Measurements from ENCODE around the gene OR5M8.

Gene OR5M8

DNA sequence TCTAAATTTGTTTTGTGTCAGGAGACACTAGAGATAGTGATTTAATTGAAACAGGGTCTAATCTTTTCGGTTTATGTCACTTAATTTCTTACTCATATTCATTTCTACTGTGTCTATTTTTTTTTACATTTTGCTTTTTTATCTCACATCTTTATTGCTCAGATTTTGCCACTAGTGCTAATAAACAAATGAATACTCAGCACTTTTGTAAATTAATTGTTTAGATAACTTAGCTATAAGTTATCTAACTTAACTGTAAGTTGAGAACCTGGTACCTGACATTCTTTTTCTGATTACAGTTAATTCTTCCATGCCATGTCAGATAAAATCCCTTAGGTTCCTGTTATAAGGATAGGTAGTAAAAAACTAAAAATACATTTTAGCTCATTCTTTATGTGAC is 22.1 kb upstream of the OR5M8 start:
- no peak overlapping the region for H2BK5ac ChIP-seq (ENCODE audit: low read depth, low read length, poor library complexity)
- no peaks in the 10 kb centered on the region for H3K9me3 ChIP-seq (ENCODE audit: insufficient read depth, low read depth, low read length)
- no peak overlapping the region for H3K27ac ChIP-seq (ENCODE audit: low read depth, low read length)
- H2AK5ac ChIP-seq (ENCODE audit: low read length): no peak overlapping the region
- WGBS (ENCODE audit: extremely low coverage, insufficient coverage, insufficient read length): no CpG with 5 or more reads among the region's 1 CpG
- no peak for DNase-seq
- no peak overlapping the region for H3K4me2 ChIP-seq (ENCODE audit: low read length)
- H3K4ac ChIP-seq (ENCODE audit: low read depth, low read length): no peak overlapping the region
- H4K12ac ChIP-seq (ENCODE audit: low read depth, low read length): no peak overlapping the region
- no peak overlapping the region for H2AFZ ChIP-seq (ENCODE audit: insufficient read depth, low read length, poor library complexity)
- H3K18ac ChIP-seq (ENCODE audit: low read length): no peak overlapping the region
- no peak overlapping the region for H4K8ac ChIP-seq (ENCODE audit: low read depth, low read length)
- no peaks in the 10 kb centered on the region for H3K79me2 ChIP-seq (ENCODE audit: control insufficient read depth, insufficient read depth, low read length, poor library complexity)
- no peaks in the 10 kb centered on the region for H3K4me1 ChIP-seq (ENCODE audit: control insufficient read depth in 1 of 2, insufficient read depth in 2 of 2, low read length in 2 of 2)
- H2BK120ac ChIP-seq (ENCODE audit: insufficient read depth, low read length, poor library complexity): no peak overlapping the region
- H3K79me1 ChIP-seq (ENCODE audit: low read length): no peaks in the 10 kb centered on the region
- no peak overlapping the region for H3K23ac ChIP-seq (ENCODE audit: low read length)
- H3K9ac ChIP-seq (ENCODE audit: low read length): no peak overlapping the region
- H3K27me3 ChIP-seq (ENCODE audit: insufficient read depth, low read length): no peaks in the 10 kb centered on the region
- H3K4me3 ChIP-seq (ENCODE audit: low read depth, low read length): no peak overlapping the region
- no peaks in the 10 kb centered on the region for H3K36me3 ChIP-seq (ENCODE audit: control insufficient read depth in 1 of 2, insufficient read depth in 2 of 2, low read length in 2 of 2)
- H3K14ac ChIP-seq (ENCODE audit: low read length): no peak overlapping the region
- no peak overlapping the region for H4K91ac ChIP-seq (ENCODE audit: low read depth, low read length)
- no peak overlapping the region for H2BK12ac ChIP-seq (ENCODE audit: low read length)

DNA sequence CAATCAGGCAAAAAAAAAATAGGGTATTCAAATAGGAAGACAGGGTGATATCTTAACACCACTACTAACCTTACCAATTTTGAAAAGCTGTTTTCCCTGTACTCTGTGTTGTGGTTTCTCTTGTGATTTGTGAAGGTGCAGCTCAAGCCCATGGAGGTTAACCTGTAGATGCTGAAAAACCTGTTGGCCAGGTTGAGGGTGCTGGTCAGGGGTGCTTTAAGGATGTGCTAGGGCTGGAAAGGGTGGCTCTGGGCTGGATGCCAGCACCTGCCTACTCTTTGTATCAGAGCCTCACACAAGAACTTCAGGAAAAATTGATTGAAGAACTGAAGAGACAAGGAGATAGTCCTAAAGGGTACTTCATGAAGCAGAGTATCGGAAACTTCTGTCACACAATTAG is 18.3 kb upstream of the OR5M8 start:
- Histone ChIP-seq H3K27me3 (ENCODE audit: insufficient read depth, low read length) (no peaks in the 10 kb centered on the region), H3K79me2 (ENCODE audit: control insufficient read depth, insufficient read depth, low read length, poor library complexity) (no peaks in the 10 kb centered on the region), H2AFZ (ENCODE audit: insufficient read depth, low read length, poor library complexity) (no peak overlapping the region), H4K8ac (ENCODE audit: low read depth, low read length) (no peak overlapping the region), H3K4me1 (ENCODE audit: control insufficient read depth in 1 of 2, insufficient read depth in 2 of 2, low read length in 2 of 2) (no peaks in the 10 kb centered on the region), H2AK5ac (ENCODE audit: low read length) (no peak overlapping the region), H3K79me1 (ENCODE audit: low read length) (no peaks in the 10 kb centered on the region), H3K4me3 (ENCODE audit: low read depth, low read length) (no peak overlapping the region), H3K18ac (ENCODE audit: low read length) (no peak overlapping the region), H3K4me2 (ENCODE audit: low read length) (no peak overlapping the region), H3K9me3 (ENCODE audit: insufficient read depth, low read depth, low read length) (no peaks in the 10 kb centered on the region), H2BK120ac (ENCODE audit: insufficient read depth, low read length, poor library complexity) (no peak overlapping the region), H3K4ac (ENCODE audit: low read depth, low read length) (no peak overlapping the region), H4K12ac (ENCODE audit: low read depth, low read length) (no peak overlapping the region), H2BK5ac (ENCODE audit: low read depth, low read length, poor library complexity) (no peak overlapping the region), H3K14ac (ENCODE audit: low read length) (no peak overlapping the region), H3K23ac (ENCODE audit: low read length) (no peak overlapping the region), H3K9ac (ENCODE audit: low read length) (no peak overlapping the region), H3K36me3 (ENCODE audit: control insufficient read depth in 1 of 2, insufficient read depth in 2 of 2, low read length in 2 of 2) (no peaks in the 10 kb centered on the region), H2BK12ac (ENCODE audit: low read length) (no peak overlapping the region), H3K27ac (ENCODE audit: low read depth, low read length) (no peak overlapping the region), H4K91ac (ENCODE audit: low read depth, low read length) (no peak overlapping the region)
- no CpG with 5 or more reads among the region's 1 CpG for WGBS (ENCODE audit: extremely low coverage, insufficient coverage, insufficient read length)
- no peak for DNase-seq

DNA sequence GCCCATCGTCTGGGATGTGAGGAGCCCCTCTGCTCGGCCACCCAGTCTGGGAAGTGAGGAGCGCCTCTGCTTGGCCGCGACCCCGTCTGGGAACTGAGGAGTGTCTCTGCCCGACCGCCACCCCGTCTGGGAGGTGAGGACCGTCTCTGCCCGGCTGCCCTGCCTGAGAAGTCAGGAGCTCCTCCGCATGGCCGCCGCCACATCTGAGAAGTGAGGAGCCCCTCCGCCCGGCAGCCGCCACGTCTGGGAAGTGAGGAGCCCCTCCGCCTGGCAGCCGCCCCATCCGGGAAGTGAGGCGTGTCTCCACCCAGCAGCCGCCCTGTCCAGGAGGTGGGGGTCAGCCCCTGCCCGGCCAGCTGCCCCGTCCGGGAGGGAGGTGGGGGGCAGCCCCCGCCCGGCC is 5.8 kb upstream of the OR5M8 start:
- Histone ChIP-seq H2AFZ (ENCODE audit: insufficient read depth, low read length, poor library complexity) (no peak overlapping the region), H3K18ac (ENCODE audit: low read length) (no peak overlapping the region), H3K4ac (ENCODE audit: low read depth, low read length) (no peak overlapping the region), H2BK5ac (ENCODE audit: low read depth, low read length, poor library complexity) (no peak overlapping the region), H3K9ac (ENCODE audit: low read length) (no peak overlapping the region), H3K14ac (ENCODE audit: low read length) (no peak overlapping the region), H3K27me3 (ENCODE audit: insufficient read depth, low read length) (no peaks in the 10 kb centered on the region), H3K27ac (ENCODE audit: low read depth, low read length) (no peak overlapping the region), H4K8ac (ENCODE audit: low read depth, low read length) (no peak overlapping the region), H4K91ac (ENCODE audit: low read depth, low read length) (no peak overlapping the region), H3K79me1 (ENCODE audit: low read length) (no peaks in the 10 kb centered on the region), H3K4me2 (ENCODE audit: low read length) (no peak overlapping the region), H2AK5ac (ENCODE audit: low read length) (no peak overlapping the region), H3K79me2 (ENCODE audit: control insufficient read depth, insufficient read depth, low read length, poor library complexity) (no peaks in the 10 kb centered on the region), H3K36me3 (ENCODE audit: control insufficient read depth in 1 of 2, insufficient read depth in 2 of 2, low read length in 2 of 2) (no peaks in the 10 kb centered on the region), H2BK12ac (ENCODE audit: low read length) (no peak overlapping the region), H3K9me3 (ENCODE audit: insufficient read depth, low read depth, low read length) (peaks cover 4% of the 10 kb centered on the region), H4K12ac (ENCODE audit: low read depth, low read length) (no peak overlapping the region), H3K4me1 (ENCODE audit: control insufficient read depth in 1 of 2, insufficient read depth in 2 of 2, low read length in 2 of 2) (no peaks in the 10 kb centered on the region), H3K4me3 (ENCODE audit: low read depth, low read length) (no peak overlapping the region), H3K23ac (ENCODE audit: low read length) (no peak overlapping the region), H2BK120ac (ENCODE audit: insufficient read depth, low read length, poor library complexity) (no peak overlapping the region)
- no CpG with 5 or more reads among the region's 28 CpGs for WGBS (ENCODE audit: extremely low coverage, insufficient coverage, insufficient read length)
- no peak for DNase-seq

DNA sequence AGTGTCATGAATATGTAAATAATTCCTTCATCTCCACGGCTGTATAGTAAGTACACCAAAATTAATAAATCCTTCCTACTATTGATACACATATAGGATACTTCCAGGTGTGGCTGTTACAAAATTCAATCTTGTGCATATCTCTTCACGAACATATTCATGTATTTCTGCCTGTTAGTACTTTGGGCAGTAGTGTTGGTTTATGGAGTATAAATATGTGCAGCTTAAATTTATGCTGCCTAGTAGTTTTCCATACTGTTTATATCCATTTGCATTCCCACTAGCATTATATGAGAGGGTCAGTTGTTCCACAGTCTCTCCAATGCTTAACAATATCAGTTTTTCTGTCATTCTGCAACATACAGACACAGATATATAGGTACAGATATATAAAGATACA is 3.9 kb upstream of the OR5M8 start:
- no peak for DNase-seq
- no peak overlapping the region for H4K91ac ChIP-seq (ENCODE audit: low read depth, low read length)
- no peak overlapping the region for H3K4me3 ChIP-seq (ENCODE audit: low read depth, low read length)
- H3K4me1 ChIP-seq (ENCODE audit: control insufficient read depth in 1 of 2, insufficient read depth in 2 of 2, low read length in 2 of 2): no peaks in the 10 kb centered on the region
- H3K23ac ChIP-seq (ENCODE audit: low read length): no peak overlapping the region
- H2BK5ac ChIP-seq (ENCODE audit: low read depth, low read length, poor library complexity): no peak overlapping the region
- WGBS (ENCODE audit: extremely low coverage, insufficient coverage, insufficient read length): no CpG with 5 or more reads among the region's 2 CpGs
- H3K36me3 ChIP-seq (ENCODE audit: control insufficient read depth in 1 of 2, insufficient read depth in 2 of 2, low read length in 2 of 2): no peaks in the 10 kb centered on the region
- H3K9me3 ChIP-seq (ENCODE audit: insufficient read depth, low read depth, low read length): peaks cover 4% of the 10 kb centered on the region
- H3K79me1 ChIP-seq (ENCODE audit: low read length): no peaks in the 10 kb centered on the region
- no peak overlapping the region for H2BK120ac ChIP-seq (ENCODE audit: insufficient read depth, low read length, poor library complexity)
- no peak overlapping the region for H4K8ac ChIP-seq (ENCODE audit: low read depth, low read length)
- no peak overlapping the region for H3K4ac ChIP-seq (ENCODE audit: low read depth, low read length)
- no peaks in the 10 kb centered on the region for H3K79me2 ChIP-seq (ENCODE audit: control insufficient read depth, insufficient read depth, low read length, poor library complexity)
- no peak overlapping the region for H4K12ac ChIP-seq (ENCODE audit: low read depth, low read length)
- H2AK5ac ChIP-seq (ENCODE audit: low read length): no peak overlapping the region
- H3K18ac ChIP-seq (ENCODE audit: low read length): no peak overlapping the region
- no peak overlapping the region for H3K9ac ChIP-seq (ENCODE audit: low read length)
- H3K27me3 ChIP-seq (ENCODE audit: insufficient read depth, low read length): no peaks in the 10 kb centered on the region
- H3K14ac ChIP-seq (ENCODE audit: low read length): no peak overlapping the region
- H2AFZ ChIP-seq (ENCODE audit: insufficient read depth, low read length, poor library complexity): no peak overlapping the region
- no peak overlapping the region for H3K27ac ChIP-seq (ENCODE audit: low read depth, low read length)
- no peak overlapping the region for H3K4me2 ChIP-seq (ENCODE audit: low read length)
- H2BK12ac ChIP-seq (ENCODE audit: low read length): no peak overlapping the region

Data from trophoblast cell (in vitro differentiated cells and primary cell).